NCI-H82 treated with DMSO at 0.1 percent for 48 hours (cell line): ENCODE results near the gene STOM.
"Not testable (repeated sequence)": the region's sequence is repeated elsewhere in the genome, so short reads cannot be mapped to it uniquely, and the experiment has no call there.

Experiments
- DNase-seq: peaks from one replicate; lab custom pipeline; 2025; ENCODE audit not compliant: unreplicated experiment; lab: John Stamatoyannopoulos, UW

STOM gene

GRCh38 chr9:121303456-121304451 is 66.3 kb downstream of the STOM start:
- no peak for DNase-seq

GRCh38 chr9:121302786-121303185 is 67.3 kb downstream of the STOM start:
- DNase-seq = no peak

- DNase-seq = no peak
Observed at GRCh38 chr9:121302341-121302740, 67.7 kb downstream of the STOM start.

GRCh38 chr9:121301881-121302286 is 68.2 kb downstream of the STOM start:
- DNase-seq = no peak

GRCh38 chr9:121300283-121301119 is 69.5 kb downstream of the STOM start:
- no peak for DNase-seq

GRCh38 chr9:121299467-121300282 is 70.4 kb downstream of the STOM start:
- DNase-seq = no peak

DNA sequence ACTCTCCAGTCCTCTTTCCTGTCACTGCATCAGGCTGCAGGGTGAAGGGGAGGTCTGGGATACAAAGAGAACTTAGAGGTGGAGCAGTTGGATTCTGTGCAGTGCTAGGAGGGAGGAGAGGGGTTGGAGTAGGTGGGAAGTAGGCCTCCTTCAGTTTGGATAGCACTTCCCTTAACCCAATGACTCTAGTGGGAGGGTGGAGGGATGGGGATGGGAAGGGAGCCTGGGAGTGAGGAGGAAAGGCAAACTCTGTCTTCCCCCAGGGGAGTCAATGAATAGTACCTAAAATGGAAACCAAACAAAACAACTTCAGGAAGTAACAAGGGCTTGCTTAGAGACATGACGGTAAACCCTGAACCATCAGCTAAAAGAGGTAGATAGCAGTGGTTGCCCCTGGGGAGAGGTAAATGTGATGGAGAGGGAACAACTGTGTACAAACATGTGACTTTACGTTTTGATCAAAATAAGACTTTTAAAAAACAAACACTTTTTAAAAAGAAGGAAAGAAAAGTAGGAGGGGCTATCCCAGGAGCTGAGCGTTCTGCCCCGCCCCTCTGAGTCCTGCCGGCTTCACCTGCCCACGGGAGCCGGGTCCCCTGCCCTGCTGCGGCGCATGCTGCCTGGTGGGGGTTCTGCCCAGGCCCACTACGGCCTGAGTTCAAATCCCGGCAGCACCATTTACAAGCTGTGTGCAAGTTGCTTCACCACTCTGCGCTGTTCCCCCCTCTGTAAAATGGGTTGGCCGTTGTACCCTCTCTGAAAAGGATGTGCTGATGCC is 71.2 kb downstream of the STOM start:
- no peak for DNase-seq

DNA sequence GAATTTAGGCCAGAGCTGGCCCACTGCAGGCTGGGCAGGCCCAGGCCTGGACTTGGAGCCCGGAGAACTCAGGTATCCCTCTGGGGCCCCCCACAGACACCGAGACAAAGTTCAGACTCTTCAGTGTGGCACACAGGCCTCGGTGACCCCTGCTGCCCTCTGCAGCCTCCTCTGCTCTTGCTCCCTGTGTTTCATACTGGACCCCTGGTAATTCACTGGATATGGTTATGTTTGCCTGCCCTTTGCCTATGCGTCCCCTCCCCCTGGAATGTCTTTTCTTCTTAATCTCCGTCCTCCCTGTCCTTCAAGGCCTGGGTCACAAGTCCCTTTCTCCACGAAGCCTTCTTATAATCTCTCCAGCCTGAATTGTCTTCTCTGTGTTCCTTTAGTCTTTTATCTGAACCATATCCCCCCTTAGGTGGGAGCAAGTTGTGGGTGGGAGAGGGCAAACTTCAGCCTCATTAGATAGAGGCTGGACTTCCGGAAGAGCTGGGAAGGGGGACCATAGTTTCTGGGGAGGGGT is 72.0 kb downstream of the STOM start:
- no peak for DNase-seq

DNA sequence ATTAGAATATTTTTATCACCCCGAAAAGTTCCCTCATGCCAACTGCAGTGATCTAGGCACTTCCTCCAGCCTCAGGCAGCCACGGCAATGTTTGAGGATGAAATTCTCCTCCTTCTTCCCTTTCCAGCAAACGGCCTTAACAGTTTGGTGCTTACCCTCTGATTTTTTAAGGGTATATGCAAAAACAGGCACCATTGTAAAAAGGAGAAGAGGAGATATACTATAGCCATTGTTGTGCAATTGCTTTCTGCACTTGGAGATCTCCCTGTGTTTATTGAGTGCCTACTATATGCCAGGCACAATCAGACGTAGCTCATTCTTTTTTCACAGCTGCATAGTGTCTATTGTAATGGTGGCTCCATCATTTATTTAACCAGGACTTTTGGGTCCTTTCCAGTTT is 72.7 kb downstream of the STOM start:
- no peak for DNase-seq

GRCh38 chr9:121296213-121297127 is 73.6 kb downstream of the STOM start:
- no peak for DNase-seq

DNA sequence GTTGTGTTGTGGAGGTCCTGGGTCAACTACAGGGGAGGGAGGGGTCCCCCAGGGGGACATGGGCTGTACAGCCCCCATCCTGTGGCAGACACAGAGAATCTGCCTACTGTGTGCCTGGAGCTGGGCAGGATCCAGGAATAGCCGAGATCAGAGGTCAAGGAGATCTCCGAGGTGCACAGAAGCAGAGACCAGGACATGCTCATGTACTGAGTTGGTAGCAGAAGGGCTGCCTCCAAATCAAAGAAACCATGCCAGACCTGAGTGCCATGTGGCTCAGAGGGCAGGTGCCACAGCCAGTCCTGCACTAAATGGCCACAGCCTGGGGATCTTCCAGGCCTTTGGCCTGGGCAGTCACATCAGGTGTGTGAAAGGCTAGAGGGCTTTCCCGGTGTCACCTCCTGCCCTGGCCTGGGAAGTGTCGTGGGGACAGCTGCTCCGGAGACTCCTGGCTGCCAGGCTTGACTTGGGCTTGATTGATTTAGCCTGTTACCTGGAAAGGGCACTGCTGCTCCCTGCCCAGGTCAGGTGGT is 74.3 kb downstream of the STOM start:
- DNase-seq = no peak

DNA sequence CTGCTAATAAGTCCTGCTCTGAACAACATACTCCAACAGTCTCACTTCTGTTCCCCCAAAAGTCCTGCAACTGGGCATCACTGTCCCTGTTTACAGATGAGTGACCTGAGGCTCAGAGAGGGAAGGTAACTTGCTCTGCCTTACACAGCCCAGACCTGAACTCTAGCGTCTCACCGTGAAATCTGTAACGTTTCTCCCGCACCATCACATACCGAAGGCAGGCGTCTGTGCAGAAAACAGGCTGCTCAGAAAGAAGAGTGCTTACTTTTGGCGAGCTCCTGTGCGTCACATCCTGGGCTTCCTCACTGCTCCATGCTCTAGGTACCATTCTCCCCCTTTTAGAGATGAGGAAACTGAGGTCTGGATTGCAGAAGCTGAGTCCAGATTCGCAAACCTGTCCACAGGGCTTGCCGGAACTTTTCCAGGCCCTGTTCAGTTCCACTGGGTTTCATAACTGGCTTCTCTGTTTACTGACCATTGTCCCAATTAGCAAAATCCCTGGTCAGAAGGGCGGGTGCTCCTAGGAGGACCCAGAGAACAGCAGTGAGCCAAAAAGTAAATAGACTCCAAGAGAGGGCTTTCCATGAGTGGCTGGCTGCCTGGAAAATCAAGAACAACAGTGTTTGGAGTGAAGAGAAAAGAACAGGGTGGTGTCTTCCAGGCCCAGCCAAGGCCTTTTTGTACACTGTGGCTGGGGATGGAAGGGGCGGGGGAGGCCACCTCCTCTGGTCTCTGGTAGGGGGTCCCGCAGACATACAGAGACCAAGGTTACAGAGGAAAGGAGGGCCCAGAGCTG is 75.0 kb downstream of the STOM start:
- no peak for DNase-seq

DNA sequence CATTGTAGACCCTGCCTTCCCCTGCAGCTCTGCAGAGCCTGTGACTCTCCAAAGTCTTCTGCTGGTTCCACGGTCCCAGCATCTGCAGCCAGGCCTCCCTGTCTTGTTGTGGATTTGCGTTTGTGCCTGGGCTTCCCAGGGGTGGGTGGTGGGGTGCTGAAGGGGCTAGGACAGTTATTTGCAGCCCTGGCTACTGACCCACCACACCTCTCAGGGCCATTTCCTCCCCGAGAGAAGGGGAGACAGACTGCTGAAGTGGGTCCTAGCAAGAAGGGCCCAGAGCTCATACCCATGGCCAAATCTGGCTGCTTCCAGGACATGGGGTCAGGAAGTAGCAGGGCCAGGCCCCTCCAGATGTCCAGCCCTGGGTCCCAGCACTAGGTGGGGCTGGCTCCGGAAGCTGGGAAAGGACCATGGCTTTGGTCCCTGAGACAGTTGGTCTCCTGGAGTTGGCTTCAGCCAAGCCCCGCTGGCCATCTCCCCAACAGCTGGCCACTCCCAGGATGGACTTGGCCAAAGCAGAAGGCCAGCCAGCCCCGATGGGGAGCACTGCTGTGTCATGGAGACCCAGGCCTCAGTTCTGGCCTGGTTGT is 75.8 kb downstream of the STOM start:
- no peak for DNase-seq

GRCh38 chr9:121292801-121293241 is 77.2 kb downstream of the STOM start:
- DNase-seq = no peak

DNA sequence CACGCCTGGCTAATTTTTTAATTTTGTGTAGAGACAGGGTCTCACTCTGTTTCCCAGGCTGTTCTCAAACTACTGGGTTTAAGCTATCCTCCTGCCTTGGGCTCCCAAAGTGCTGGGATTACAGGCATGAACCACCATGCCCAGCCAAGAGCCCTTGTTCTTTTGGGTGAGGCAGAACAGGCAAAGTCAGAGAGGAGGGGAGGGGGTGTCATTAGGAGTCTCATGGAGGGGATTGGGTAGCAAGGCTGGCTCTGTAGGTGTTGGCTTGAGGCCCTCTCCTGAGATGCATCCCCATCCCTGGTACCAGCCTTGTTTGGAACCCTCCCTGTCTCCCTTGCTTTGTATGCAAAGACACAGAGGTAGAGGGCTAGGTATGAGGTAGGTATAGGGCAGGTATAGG is 78.0 kb downstream of the STOM start:
- DNase-seq = no peak

GRCh38 chr9:121291536-121291935 is 78.5 kb downstream of the STOM start:
- DNase-seq = not testable (repeated sequence)

- no peak for DNase-seq
Observed at GRCh38 chr9:121289772-121290370, 80.2 kb downstream of the STOM start.
